ENCODE results near the gene TAS1R3. TPM values are rescaled to one million over a fixed set of nuclear protein-coding genes. Genes with fewer than 3 reads are reported as not detected.

TAS1R3 gene
- total RNA-seq, 4 donors from 2014 or later = 0.38 to 1.4 (median 0.79) TPM

DNA sequence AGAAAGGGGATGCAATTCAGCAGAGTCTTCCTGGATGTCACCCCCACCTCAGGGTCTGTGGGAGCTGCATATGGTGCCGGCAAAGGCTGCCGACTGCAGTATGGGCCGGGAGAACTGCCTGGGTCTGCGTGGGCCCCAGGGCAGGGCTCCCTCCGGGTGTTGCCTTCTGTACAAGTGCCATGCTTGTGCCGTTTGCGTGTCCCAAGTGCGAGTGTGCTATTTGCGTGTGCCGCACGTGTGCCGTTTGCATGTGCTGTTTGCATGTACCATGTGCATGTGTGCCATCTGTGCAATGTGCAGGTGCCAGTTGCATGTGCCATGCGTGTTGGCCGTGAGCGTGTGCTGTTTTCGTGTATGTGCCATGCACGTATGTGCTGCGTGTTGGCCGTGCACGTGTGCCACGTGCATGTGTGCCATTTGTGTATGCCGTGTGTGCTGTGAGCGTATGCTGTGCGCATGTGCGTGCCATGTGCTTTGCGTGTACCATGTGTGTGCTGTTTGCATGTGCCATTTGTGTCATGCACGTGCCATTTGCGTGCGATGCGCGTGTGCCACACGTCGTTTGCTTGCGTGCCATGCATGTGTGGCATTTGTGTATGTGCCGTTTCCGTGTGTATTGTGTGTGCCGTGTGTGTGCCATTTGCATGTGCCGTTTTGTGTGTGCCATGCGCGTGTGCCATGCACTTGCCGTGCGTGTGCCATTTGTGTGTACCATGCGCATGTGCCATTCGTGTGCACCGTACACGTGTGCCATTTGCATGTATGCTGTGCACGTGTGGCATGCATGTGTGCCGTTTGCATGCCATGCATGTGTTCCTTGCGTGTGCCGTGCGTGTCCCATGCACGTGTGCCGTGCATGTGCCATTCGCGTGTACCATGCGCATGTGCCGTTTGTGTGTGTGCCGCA is 1.5 kb upstream of the TAS1R3 start:
- intact Hi-C loops (cut with DNase I; ENCODE audit: low total_unique reads) = no loop called here
- WGBS, 2 donors = 89 to 93% methylated on average over 44 to 57 of the region's 58 CpGs

DNA sequence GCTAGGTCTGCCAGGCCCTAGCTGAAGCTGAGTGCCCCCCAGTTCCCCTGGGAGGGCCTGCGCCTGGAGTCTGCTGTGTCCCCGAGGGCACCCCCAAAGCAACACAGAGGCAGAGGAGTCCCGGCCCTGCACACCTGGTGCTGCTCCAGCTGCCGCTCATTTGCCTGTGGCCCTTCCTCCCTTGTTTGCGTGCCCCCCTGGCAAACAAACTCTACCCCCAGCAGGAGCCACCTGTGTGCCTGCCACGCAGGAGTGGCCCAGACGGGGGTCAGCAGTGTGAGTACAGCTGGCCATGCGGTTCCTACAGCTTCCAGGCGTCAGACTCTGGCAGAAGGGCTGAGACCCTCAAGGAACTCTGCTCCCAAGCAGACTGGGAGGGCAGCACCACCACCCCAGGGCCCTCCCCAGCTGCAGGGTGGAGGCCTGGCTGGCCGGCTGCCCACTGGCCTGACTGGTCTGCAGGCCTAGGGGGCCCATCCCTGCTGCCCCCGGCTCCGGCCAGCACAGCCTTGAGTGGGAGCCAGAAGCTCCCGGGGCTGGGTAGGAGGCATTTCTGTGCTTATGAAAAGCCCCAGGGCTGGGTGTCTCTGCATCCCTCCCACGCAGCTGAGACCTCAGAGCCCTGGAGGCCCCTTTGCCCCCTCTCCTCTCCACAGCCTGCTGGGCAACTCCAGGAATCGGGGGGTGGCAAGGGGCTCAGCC is 563 bp upstream of the TAS1R3 start:
- 53 to 73% methylated on average over 11 of the region's 15 CpGs for WGBS, 2 donors
- intact Hi-C loops (cut with DNase I; ENCODE audit: low total_unique reads) = no loop called here
- DNase-seq (ENCODE audit: low spot score in 2 of 2) = no peak
- TF ChIP-seq, protein P1, sequence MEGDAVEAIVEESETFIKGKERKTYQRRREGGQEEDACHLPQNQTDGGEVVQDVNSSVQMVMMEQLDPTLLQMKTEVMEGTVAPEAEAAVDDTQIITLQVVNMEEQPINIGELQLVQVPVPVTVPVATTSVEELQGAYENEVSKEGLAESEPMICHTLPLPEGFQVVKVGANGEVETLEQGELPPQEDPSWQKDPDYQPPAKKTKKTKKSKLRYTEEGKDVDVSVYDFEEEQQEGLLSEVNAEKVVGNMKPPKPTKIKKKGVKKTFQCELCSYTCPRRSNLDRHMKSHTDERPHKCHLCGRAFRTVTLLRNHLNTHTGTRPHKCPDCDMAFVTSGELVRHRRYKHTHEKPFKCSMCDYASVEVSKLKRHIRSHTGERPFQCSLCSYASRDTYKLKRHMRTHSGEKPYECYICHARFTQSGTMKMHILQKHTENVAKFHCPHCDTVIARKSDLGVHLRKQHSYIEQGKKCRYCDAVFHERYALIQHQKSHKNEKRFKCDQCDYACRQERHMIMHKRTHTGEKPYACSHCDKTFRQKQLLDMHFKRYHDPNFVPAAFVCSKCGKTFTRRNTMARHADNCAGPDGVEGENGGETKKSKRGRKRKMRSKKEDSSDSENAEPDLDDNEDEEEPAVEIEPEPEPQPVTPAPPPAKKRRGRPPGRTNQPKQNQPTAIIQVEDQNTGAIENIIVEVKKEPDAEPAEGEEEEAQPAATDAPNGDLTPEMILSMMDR (IDR thresholded peaks at IDR 0.05) = no peak
- no peak for TF ChIP-seq POLR2A (IDR thresholded peaks at IDR 0.05)
- no peak overlapping the region for H3K4me3 ChIP-seq (ENCODE audit: low read depth, poor library complexity, severe bottlenecking)

More for the DNA sequence above, 1.5 kb upstream of the TAS1R3 start:
- TF ChIP-seq, protein P1 (IDR thresholded peaks at IDR 0.05) = no peak
- no peak for TF ChIP-seq POLR2A (IDR thresholded peaks at IDR 0.05)
- H3K4me3 ChIP-seq (ENCODE audit: low read depth, poor library complexity, severe bottlenecking) = no peak overlapping the region
- no peak for DNase-seq (ENCODE audit: low spot score in 2 of 2)

DNA sequence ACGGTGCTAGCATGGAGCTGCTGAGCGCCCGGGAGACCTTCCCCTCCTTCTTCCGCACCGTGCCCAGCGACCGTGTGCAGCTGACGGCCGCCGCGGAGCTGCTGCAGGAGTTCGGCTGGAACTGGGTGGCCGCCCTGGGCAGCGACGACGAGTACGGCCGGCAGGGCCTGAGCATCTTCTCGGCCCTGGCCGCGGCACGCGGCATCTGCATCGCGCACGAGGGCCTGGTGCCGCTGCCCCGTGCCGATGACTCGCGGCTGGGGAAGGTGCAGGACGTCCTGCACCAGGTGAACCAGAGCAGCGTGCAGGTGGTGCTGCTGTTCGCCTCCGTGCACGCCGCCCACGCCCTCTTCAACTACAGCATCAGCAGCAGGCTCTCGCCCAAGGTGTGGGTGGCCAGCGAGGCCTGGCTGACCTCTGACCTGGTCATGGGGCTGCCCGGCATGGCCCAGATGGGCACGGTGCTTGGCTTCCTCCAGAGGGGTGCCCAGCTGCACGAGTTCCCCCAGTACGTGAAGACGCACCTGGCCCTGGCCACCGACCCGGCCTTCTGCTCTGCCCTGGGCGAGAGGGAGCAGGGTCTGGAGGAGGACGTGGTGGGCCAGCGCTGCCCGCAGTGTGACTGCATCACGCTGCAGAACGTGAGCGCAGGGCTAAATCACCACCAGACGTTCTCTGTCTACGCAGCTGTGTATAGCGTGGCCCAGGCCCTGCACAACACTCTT is 1.1 kb downstream of the TAS1R3 start:
- no peak overlapping the region for H3K4me3 ChIP-seq (ENCODE audit: low read depth, poor library complexity, severe bottlenecking)
- intact Hi-C loops (cut with DNase I; ENCODE audit: low total_unique reads) = no loop called here
- no peak for TF ChIP-seq POLR2A (IDR thresholded peaks at IDR 0.05)
- WGBS, 2 donors = 38 to 64% methylated on average over 40 to 41 of the region's 57 CpGs
- no peak for DNase-seq (ENCODE audit: low spot score in 2 of 2)

DNA sequence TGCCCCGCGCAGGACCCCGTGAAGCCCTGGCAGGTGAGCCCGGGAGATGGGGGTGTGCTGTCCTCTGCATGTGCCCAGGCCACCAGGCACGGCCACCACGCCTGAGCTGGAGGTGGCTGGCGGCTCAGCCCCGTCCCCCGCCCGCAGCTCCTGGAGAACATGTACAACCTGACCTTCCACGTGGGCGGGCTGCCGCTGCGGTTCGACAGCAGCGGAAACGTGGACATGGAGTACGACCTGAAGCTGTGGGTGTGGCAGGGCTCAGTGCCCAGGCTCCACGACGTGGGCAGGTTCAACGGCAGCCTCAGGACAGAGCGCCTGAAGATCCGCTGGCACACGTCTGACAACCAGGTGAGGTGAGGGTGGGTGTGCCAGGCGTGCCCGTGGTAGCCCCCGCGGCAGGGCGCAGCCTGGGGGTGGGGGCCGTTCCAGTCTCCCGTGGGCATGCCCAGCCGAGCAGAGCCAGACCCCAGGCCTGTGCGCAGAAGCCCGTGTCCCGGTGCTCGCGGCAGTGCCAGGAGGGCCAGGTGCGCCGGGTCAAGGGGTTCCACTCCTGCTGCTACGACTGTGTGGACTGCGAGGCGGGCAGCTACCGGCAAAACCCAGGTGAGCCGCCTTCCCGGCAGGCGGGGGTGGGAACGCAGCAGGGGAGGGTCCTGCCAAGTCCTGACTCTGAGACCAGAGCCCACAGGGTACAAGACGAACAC is 1.8 kb downstream of the TAS1R3 start:
- TF ChIP-seq, protein P1 (IDR thresholded peaks at IDR 0.05) = no peak
- no peak for TF ChIP-seq POLR2A (IDR thresholded peaks at IDR 0.05)
- 45 to 71% methylated on average over 13 to 33 of the region's 48 CpGs for WGBS, 2 donors
- DNase-seq (ENCODE audit: low spot score in 2 of 2) = no peak
- intact Hi-C loops (cut with DNase I; ENCODE audit: low total_unique reads) = no loop called here
- H3K4me3 ChIP-seq (ENCODE audit: low read depth, poor library complexity, severe bottlenecking) = no peak overlapping the region

DNA sequence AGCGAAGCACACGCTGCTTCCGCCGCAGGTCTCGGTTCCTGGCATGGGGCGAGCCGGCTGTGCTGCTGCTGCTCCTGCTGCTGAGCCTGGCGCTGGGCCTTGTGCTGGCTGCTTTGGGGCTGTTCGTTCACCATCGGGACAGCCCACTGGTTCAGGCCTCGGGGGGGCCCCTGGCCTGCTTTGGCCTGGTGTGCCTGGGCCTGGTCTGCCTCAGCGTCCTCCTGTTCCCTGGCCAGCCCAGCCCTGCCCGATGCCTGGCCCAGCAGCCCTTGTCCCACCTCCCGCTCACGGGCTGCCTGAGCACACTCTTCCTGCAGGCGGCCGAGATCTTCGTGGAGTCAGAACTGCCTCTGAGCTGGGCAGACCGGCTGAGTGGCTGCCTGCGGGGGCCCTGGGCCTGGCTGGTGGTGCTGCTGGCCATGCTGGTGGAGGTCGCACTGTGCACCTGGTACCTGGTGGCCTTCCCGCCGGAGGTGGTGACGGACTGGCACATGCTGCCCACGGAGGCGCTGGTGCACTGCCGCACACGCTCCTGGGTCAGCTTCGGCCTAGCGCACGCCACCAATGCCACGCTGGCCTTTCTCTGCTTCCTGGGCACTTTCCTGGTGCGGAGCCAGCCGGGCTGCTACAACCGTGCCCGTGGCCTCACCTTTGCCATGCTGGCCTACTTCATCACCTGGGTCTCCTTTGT is 2.6 kb downstream of the TAS1R3 start:
- WGBS, 2 donors = 47 to 76% methylated on average over 17 to 35 of the region's 36 CpGs
- no peak for TF ChIP-seq POLR2A (IDR thresholded peaks at IDR 0.05)
- TF ChIP-seq, protein P1 (IDR thresholded peaks at IDR 0.05) = no peak
- H3K4me3 ChIP-seq (ENCODE audit: low read depth, poor library complexity, severe bottlenecking) = no peak overlapping the region
- DNase-seq (ENCODE audit: low spot score in 2 of 2) = no peak
- intact Hi-C loops (cut with DNase I; ENCODE audit: low total_unique reads) = no loop called here

Measured in lower leg skin (tissue), 4 donors.